ENCODE results near the gene CCK.

DNA sequence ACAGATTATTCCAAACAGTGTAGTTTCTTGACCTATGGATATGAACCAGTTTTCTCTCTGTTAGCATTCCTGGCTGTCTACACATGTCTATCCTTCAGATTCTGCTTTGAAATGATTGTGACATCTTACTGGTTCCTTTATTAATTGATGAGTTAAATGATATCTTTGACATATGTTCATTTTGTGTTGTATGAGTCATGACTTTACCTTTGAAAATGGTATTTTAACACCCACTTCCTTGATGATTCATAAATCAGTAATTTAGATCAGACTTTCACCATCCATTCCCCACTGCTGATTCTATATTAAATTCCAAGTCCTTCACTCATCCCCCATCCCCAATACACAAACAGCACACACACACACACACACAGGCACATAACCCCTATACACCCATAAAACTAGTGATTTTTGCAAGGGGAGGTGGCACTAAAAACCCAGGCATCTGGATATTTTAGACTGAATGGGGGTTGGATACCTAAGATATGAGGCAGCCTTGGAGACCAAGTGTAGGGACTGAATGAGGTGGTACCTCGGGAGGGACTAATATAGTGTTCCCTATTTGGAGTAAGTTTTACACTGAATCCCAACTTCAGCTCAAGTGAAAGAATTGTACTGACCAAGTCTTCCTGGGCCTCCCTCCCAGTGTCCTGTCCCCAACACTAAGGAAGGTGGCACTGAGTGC is 9.7 kb downstream of the CCK start:
- TF ChIP-seq, protein P1, sequence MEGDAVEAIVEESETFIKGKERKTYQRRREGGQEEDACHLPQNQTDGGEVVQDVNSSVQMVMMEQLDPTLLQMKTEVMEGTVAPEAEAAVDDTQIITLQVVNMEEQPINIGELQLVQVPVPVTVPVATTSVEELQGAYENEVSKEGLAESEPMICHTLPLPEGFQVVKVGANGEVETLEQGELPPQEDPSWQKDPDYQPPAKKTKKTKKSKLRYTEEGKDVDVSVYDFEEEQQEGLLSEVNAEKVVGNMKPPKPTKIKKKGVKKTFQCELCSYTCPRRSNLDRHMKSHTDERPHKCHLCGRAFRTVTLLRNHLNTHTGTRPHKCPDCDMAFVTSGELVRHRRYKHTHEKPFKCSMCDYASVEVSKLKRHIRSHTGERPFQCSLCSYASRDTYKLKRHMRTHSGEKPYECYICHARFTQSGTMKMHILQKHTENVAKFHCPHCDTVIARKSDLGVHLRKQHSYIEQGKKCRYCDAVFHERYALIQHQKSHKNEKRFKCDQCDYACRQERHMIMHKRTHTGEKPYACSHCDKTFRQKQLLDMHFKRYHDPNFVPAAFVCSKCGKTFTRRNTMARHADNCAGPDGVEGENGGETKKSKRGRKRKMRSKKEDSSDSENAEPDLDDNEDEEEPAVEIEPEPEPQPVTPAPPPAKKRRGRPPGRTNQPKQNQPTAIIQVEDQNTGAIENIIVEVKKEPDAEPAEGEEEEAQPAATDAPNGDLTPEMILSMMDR (IDR thresholded peaks at IDR 0.05; ENCODE audit: poor library complexity) = no peak
- TF ChIP-seq EZH2 (IDR thresholded peaks at IDR 0.05; ENCODE audit: borderline replicate concordance) (no peak), EZH2phosphoT487 (IDR thresholded peaks at IDR 0.05; ENCODE audit: low read depth, severe bottlenecking, unreplicated experiment) (no peak)
